Tibial artery (tissue), 4 donors: ENCODE measurements around the gene ITSN1.
A peak's percentile ranks its signal among the peaks of the same experiment; 100 is the strongest.

ENCODE experiments used
- DNase-seq, 2 donors: peaks; one replicate each; pipeline ENCODE4 v3.0.0-alpha.2; 2019
- H3K27ac ChIP-seq, 2 donors: fragments of 200-600 bp; sonication (generic) in 1 of 2; 1 replicate in 1 of 2; 2 replicates in 1 of 2; pipeline ENCODE4 v1.5.1; 2018 to 2019; ENCODE audit warnings: mild to moderate bottlenecking in 1 of 2
- H3K27me3 ChIP-seq, 2 donors: fragments of 200-600 bp; sonication (generic) in 1 of 2; one replicate each; pipeline versions ENCODE4 v1.5.1 to v1.6.0; 2016 to 2019
- H3K36me3 ChIP-seq, 3 donors: fragments of 200-600 bp; sonication (generic) in 2 of 3; one replicate each; pipeline ENCODE4 v1.5.1; 2016 to 2019; ENCODE audit warnings: mild to moderate bottlenecking in 2 of 3
- H3K4me1 ChIP-seq, 4 donors: fragments of 200-600 bp; sonication (generic) in 2 of 4; 1 replicate in 3 of 4; 2 replicates in 1 of 4; pipeline ENCODE4 v1.5.1; 2016 to 2019
- H3K4me3 ChIP-seq, 2 donors: fragments of 200-600 bp; sonication (generic) in 1 of 2; 1 replicate in 1 of 2; 2 replicates in 1 of 2; pipeline ENCODE4 v1.5.1; 2018 to 2019; ENCODE audit warnings: mild to moderate bottlenecking in 2 of 2
- H3K9me3 ChIP-seq, 3 donors: fragments of 200-600 bp; sonication (generic) in 1 of 3; one replicate each; pipeline ENCODE4 v1.5.1; 2016 to 2019
- intact Hi-C: fragments of 100-400 bp; cut with DNase I; formaldehyde crosslinking; loops from one replicate; pipeline ENCODE4 v1.15.0; 2023; ENCODE audit warnings: low total_unique reads
- TF ChIP-seq, protein P1 (sequence below), 2 experiments: fragments of 200-600 bp in 1 of 2; fragments of 450-650 bp in 1 of 2; IDR thresholded peaks; one replicate each; pipeline ENCODE4 v1.5.1; 2017 to 2019; ENCODE audit warnings: antibody characterized with exemption in 2 of 2, mild to moderate bottlenecking in 1 of 2, moderate library complexity in 1 of 2

The ITSN1 gene

DNA sequence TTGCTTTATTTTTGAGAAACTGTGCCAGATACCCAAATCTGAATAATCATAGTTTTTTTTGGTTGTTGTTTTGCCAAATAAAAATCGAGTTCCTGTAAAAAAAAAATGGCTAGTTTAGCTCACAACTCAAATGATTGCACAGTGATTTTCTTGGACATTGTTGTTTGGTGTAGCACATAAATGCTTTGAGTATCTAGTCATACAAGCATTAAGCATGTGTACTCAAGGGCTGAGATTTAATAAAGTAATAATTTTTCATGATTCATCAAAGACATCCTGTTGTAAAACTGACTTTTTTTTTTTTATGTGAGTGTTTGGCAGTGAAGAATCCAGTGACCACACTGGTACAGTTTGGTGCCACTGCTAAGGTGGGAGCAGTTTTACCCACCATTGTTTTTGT is 18.8 kb downstream of the ITSN1 start:
- TF ChIP-seq, protein P1, sequence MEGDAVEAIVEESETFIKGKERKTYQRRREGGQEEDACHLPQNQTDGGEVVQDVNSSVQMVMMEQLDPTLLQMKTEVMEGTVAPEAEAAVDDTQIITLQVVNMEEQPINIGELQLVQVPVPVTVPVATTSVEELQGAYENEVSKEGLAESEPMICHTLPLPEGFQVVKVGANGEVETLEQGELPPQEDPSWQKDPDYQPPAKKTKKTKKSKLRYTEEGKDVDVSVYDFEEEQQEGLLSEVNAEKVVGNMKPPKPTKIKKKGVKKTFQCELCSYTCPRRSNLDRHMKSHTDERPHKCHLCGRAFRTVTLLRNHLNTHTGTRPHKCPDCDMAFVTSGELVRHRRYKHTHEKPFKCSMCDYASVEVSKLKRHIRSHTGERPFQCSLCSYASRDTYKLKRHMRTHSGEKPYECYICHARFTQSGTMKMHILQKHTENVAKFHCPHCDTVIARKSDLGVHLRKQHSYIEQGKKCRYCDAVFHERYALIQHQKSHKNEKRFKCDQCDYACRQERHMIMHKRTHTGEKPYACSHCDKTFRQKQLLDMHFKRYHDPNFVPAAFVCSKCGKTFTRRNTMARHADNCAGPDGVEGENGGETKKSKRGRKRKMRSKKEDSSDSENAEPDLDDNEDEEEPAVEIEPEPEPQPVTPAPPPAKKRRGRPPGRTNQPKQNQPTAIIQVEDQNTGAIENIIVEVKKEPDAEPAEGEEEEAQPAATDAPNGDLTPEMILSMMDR (IDR thresholded peaks at IDR 0.05), result no peak
- no peak overlapping the region for H3K4me3 ChIP-seq

DNA sequence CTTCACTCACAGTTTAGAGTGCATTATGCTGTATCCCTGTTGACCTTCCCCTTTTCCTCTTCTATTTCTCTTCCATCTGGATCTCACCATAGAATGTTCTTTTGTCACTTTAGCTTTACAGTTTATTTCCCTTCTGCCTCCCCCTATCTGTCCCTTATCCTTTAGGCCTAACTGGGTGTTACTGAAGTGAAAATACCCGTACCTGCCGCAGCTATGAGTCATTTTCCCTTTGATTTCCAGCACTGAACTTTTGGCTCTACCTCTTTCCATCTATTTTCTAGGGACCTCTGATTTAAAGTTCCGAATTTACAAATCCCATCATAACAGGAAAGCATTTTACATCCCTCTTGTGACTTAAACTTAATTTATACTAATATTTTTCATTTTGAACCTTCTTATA is 19.7 kb downstream of the ITSN1 start:
- Histone ChIP-seq H3K27ac (no peak overlapping the region), H3K4me3 (no peak overlapping the region), H3K4me1 (peaks cover 0 to 36% (median 12%) of the 10 kb centered on the region in 4 donors), H3K27me3 (no peaks in the 10 kb centered on the region), H3K9me3 (no peaks in the 10 kb centered on the region), H3K36me3 (no peaks in the 10 kb centered on the region)
- intact Hi-C loops, result no loop called here
- DNase-seq, result no peak
- TF ChIP-seq, protein P1 (IDR thresholded peaks at IDR 0.05), result no peak

More for the DNA sequence above, 18.8 kb downstream of the ITSN1 start:
- Histone ChIP-seq H3K27me3 (no peaks in the 10 kb centered on the region), H3K27ac (peak overlapping the region in 1 of 2 donors; percentile 63), H3K36me3 (no peaks in the 10 kb centered on the region), H3K9me3 (no peaks in the 10 kb centered on the region), H3K4me1 (peaks cover 0 to 44% (median 14%) of the 10 kb centered on the region in 4 donors)
- intact Hi-C loops, result no loop called here
- DNase-seq, result no peak

DNA sequence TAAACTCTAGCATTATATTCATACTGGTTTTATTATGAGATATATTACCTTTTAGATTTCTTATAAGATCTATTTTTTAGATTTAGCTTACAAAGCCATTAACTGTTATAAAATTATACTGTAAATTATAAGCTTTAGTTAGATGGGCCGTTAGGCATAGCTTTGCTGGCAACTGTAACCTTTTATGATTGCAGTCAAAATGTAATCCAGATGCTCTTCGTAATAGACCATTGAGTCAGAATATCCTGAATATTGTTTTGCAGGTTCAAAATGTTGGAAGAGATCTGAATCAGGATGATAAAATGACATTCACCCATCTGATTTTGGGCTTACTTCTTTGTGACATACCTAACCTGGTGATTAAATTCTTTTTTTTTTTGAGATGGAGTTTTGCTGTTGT is 20.9 kb downstream of the ITSN1 start:
- no peak for DNase-seq
- TF ChIP-seq, protein P1 (IDR thresholded peaks at IDR 0.05), result no peak
- Histone ChIP-seq H3K4me3 (no peak overlapping the region), H3K9me3 (no peaks in the 10 kb centered on the region), H3K27me3 (no peaks in the 10 kb centered on the region), H3K36me3 (no peaks in the 10 kb centered on the region), H3K4me1 (peaks cover 0 to 29% (median 12%) of the 10 kb centered on the region in 4 donors), H3K27ac (no peak overlapping the region)
- intact Hi-C loops, result no loop called here

DNA sequence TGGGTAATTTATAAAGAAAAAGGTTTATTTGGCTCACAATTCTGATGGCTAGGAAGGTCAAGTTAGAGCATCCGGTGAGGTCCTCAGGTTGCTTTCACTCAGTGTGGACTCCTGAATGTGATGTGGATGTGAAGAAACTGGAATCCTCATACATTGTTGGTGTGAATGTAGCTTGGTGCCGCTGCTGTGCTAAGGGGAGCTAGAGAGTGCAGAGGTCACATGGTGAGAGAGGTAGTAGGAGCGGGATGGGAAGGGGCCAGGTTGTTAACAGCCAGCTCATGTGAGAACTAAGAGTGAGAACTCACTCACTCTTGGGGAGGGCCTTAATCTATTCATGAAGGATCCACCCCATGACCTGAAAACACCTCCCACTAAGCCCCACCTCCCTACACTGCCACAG is 21.8 kb downstream of the ITSN1 start:
- intact Hi-C loops, result no loop called here
- TF ChIP-seq, protein P1 (IDR thresholded peaks at IDR 0.05), result no peak

DNA sequence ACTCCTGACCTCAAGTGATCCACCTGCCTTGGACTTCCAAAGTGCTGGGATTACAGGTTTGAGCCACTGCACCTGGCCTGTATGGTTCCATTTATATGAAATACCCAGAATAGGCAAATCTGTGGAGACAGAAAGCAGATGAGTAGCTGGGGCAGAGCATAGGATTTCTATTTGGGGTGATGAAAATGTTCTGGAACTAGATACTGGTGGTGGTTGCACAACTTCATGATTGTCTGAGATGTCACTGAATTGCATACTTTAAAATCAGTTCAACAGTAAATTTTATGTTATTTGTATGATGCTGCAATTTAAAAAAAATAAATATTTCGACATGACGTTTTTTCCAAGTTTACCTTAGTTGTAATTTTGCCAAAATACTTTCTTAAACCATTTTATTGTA is 23.9 kb downstream of the ITSN1 start:
- H3K4me1 ChIP-seq, result peaks cover 0 to 4% (median 3%) of the 10 kb centered on the region in 4 donors
- DNase-seq, result no peak
- H3K27ac ChIP-seq, result no peak overlapping the region
- H3K9me3 ChIP-seq, result no peaks in the 10 kb centered on the region
- no peaks in the 10 kb centered on the region for H3K27me3 ChIP-seq
- TF ChIP-seq, protein P1 (IDR thresholded peaks at IDR 0.05), result no peak
- intact Hi-C loops, result loop anchor here (5.0 kb wide), 1 partner anchor 36 kb away; no protein-coding TSS in a partner anchor
- no peak overlapping the region for H3K4me3 ChIP-seq
- H3K36me3 ChIP-seq, result no peaks in the 10 kb centered on the region

More for the DNA sequence above, 21.8 kb downstream of the ITSN1 start:
- H3K36me3 ChIP-seq, result no peaks in the 10 kb centered on the region
- peaks cover 0 to 24% (median 11%) of the 10 kb centered on the region in 4 donors for H3K4me1 ChIP-seq
- no peak overlapping the region for H3K4me3 ChIP-seq
- H3K27me3 ChIP-seq, result no peaks in the 10 kb centered on the region
- H3K27ac ChIP-seq, result no peak overlapping the region
- H3K9me3 ChIP-seq, result no peaks in the 10 kb centered on the region
- DNase-seq, result no peak

DNA sequence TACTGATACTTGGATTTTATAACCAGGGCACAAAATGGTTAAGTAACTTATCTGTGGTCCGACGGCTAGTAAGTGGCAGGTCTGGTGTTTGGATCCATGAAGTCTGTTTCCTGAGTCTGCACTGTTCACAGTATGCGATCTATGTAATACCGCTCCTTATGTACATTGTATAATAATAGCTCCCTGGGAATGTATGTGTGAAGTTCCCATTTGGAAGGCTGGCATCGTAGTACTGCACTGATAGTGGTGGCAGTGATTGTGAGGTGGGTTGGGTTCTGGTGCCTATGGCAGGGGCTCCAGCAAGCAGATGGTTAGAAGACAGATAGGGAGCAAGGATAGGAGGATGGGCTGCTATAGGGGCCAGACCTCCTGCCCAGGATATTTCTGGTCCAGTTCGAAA is 25.3 kb downstream of the ITSN1 start:
- Histone ChIP-seq H3K4me1 (peaks cover 0 to 4% (median 3%) of the 10 kb centered on the region in 4 donors), H3K4me3 (no peak overlapping the region), H3K27me3 (no peaks in the 10 kb centered on the region), H3K36me3 (no peaks in the 10 kb centered on the region), H3K27ac (no peak overlapping the region), H3K9me3 (no peaks in the 10 kb centered on the region)
- DNase-seq, result no peak
- TF ChIP-seq, protein P1 (IDR thresholded peaks at IDR 0.05), result no peak
- intact Hi-C loops, result loop anchor here (5.0 kb wide), 1 partner anchor 35 kb away; no protein-coding TSS in a partner anchor
